Left renal pelvis (tissue), 4 donors: ENCODE measurements around the gene LLGL2. TPM values are rescaled to one million over a fixed set of nuclear protein-coding genes. Genes with fewer than 3 reads are reported as not detected.

ENCODE experiments used
- DNase-seq, 4 donors: peaks; one replicate each; pipeline ENCODE4 v3.0.0-alpha.2; 2013; ENCODE audit warnings: low read depth in 4 of 4, low spot score in 3 of 4
- polyA plus RNA-seq, 4 donors: library from polyadenylated mRNA; unstranded; fragments of 120-200 nt; gene quantifications; one replicate each; pipeline ENCODE4 v1.2.1, GENCODE V29; 2013; ENCODE audit not compliant: insufficient read length in 4 of 4

The LLGL2 gene
- polyA plus RNA-seq, 4 donors: 5.3 to 103 (median 49.8) TPM

- no peak for DNase-seq
These were observed 20.7 kb downstream of the LLGL2 start for GRCh38 chr17:75546181-75546580.

DNA sequence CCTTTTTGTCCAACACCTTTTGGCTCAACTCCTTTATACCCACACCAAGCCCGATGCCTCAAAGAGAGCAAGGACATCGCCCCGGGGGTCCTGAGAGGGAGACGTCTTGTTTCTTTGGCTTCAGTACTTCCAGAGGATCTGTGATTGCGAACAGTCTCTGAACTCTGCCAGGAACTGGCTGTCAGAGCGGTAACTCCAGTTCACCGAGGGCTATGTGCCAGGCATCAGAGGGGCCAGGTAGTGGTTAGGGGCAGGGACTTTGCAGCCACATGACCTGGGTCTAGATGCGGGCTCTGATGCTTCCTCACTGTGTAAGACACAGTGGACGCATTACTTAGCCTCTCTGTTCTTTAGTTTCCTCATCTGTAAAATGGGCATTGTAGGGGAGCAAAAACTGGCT, 21.6 kb downstream of the LLGL2 start:
- no peak for DNase-seq

DNA sequence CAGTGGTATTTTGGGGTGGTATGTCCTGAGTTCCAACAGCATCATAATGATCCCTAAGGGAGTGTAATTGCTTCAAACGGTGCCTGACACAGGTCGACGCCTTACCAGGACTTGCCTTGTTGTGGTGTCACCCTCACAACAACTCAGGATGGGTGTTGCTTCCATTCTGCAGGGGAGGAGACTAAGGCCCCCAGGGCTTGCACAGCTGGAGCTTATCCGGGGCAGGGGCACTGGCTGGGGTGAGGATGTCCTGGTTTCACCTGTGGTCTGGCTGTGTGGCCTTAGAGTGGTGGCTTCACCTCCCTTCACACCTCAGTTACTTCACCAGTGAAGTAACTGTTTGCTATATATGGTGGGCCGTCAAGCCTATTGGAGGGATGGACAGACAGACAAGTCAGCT, 23.3 kb downstream of the LLGL2 start:
- no peak for DNase-seq

- DNase-seq: peak in 1 of 4 donors; percentile 73
These were observed 24.0 kb downstream of the LLGL2 start for GRCh38 chr17:75549246-75550138.

DNA sequence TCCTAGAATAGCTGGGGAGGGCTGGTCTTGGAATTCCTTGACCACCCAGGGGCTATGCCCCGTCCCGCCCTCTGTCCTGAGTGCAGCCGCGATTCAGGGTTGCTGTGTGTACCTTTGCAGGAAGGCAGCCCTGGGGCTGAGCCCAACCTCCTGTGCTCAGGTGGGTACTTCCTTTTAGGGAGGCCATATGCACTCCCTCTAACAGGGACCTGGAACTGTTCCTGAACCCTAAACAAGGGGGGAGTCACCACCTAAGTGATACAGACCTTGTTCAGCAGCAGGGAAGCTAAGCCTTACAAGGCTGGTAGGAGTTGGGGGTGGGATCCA, 24.6 kb downstream of the LLGL2 start:
- DNase-seq: no peak

DNA sequence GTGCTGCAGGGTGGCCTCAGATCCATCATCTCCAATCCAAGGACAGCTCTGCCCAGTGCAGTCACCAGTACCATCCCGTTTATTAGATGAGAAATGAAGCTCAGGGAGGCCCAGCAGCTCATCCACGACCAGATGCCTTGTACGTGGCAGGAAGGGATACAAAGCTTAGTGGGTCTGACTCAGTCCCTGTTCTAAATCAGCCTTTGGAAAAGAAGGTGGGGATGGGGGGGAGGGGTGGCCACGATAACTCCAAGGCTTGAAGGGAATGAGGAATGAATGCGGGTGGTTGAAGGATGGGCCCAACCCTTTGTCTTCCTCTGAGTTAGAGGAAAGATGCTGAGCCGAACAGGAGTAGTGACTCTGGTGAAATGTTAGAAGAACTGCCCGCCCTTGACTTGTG, 25.8 kb downstream of the LLGL2 start:
- DNase-seq: no peak

GRCh38 chr17:75552425-75553294, 27.2 kb downstream of the LLGL2 start:
- DNase-seq: no peak

DNA sequence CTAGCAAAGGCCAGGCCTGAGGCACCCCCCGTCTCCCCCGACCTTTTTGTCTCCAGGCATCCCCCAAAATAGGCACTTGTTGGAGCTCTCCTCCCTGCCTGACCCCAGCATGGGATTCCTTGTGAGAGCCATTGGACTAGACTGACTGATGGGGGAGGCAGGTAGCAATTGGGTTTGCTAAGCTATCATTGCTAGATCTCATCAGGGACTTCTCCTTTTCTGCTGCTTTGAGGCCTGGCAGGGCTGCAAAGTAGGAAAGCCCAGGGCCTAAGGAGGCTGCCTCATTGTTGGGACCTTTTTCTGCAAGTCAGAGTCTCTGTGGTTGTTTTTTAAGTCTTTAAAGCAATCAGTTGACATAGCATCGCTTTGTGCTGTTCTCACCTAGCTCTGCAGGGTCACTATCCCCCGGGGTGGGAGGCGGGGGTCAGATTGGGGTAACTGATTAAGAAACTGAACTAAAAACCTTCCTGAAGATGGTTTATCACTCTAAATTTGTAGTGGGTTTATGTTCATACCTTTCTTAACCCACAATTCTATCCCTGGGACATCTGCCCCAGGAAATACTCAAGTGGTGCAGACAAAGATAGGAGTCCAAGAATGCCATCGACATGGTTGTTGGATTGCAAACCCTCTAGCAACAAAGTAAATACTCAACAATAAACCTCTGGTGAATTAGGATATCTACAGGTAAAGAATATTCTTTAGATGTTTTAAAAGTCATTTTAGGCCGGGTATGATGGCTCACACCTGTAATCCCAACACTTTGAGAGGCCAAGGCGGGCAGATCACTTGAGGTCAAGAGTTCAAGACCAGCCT, 28.0 kb downstream of the LLGL2 start:
- no peak for DNase-seq

- DNase-seq: no peak
These were observed 30.2 kb downstream of the LLGL2 start for GRCh38 chr17:75555679-75556153.

GRCh38 chr17:75557075-75557851, 31.8 kb downstream of the LLGL2 start:
- DNase-seq: peak; percentile 67 to 79 (median 73)

- DNase-seq: no peak
These were observed 32.6 kb downstream of the LLGL2 start for GRCh38 chr17:75557852-75558665.

DNA sequence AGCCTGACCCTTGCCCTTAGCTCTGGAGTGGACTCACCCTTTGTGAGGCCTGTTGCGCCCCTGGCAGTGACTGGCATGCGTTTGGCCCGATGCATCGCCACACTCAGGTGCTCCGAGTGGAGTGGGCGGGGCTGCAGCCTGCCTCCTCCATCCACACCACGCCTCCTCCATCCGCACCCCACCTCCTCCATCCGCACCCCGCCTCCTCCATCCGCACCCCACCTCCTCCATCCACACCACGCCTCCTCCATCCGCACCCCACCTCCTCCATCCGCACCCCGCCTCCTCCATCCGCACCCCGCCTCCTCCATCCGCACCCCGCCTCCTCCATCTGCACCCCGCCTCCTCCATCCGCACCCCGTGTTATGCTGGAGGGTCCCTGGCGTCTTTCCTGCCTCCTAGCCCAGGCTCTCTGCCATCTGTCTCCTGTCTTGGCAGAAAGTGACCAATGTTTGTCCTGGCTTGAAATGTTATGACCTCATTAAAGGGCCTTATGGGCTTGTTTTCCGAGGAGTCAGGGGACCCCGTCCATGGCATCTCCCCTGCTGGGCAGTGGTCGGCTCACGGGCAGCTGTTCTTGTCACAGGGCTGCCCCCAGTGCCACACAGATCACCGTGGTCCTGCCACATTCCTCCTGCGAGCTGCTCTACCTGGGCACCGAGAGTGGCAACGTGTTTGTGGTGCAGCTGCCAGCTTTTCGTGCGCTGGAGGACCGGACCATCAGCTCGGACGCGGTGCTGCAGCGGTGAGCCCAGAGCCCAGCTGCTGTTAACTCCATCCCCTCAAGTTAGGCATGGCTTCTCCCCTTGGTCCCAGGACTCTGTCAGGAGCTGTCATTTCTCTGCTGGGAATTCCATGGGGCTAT, 33.4 kb downstream of the LLGL2 start:
- DNase-seq: no peak

DNA sequence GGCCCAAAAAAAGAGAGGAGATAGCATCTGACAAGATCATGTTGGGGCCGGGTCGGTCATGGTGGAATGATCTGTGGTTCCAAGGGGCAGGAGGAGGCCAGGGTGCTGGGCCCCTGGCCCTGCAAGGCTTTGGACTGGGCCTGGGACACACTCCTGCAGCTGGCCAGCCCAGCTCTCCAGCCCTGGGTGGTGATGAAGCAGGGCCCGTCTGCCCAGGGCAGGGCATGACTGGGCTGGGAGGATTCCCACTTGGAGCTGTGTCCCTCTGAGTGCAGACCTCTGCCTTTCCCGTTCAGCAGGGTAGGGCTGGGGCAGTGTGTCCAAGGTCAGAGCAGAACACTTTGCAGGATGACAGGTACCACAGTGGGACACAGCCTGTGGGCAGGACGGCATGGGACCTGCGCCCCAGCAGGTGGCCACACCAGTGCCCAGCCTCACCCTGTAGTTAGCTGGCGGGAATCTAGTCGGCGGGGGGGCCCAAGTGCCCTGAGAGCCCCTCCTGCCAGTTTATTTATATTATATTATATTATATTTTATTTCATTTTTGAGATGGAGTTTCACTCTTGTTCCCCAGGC, 34.5 kb downstream of the LLGL2 start:
- no peak for DNase-seq

GRCh38 chr17:75561927-75562603, 36.6 kb downstream of the LLGL2 start:
- no peak for DNase-seq

DNA sequence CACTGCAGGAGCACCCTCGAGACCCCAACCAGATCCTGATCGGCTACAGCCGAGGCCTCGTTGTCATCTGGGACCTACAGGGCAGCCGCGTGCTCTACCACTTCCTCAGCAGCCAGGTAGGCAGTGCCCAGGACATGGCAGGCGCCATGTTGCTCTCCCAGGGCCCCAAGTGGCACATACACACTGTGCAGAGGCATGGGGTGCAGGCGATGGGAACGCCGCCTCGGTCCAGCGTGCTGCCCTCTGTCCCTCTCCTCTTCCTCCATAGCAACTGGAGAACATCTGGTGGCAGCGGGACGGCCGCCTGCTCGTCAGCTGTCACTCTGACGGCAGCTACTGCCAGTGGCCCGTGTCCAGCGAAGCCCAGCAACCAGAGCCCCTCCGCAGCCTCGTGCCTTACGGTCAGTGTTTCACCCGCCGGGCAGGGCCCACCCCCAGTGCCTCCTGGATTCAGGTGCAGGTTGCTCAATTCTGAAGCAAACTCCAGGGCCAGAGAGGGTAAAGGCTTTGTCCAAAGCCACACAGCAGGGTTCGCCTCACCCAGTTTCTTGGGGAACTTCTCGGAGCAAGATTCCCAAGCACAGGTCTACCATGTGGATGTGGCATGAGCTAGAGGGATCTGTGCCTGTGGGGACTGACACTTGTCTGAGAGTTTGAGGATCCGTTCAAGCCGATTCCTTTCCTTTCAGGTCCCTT, 37.7 kb downstream of the LLGL2 start:
- no peak for DNase-seq

DNA sequence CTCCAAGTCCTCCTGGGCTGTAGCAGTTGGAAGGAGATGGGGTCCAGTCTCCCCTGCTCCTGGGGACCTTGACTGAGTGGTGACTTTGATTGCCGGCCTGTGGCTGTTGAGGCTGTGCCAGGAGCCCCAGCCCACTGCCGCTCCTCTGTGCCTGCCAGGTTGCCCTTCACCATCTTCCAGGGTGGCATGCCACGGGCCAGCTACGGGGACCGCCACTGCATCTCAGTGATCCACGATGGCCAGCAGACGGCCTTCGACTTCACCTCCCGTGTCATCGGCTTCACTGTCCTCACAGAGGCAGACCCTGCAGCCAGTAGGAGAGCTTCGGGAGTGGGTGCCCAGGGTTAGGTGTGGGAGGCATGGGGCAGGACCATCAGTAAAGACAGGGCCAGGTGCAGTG, 38.7 kb downstream of the LLGL2 start:
- DNase-seq: no peak

- no peak for DNase-seq
These were observed 39.6 kb downstream of the LLGL2 start for GRCh38 chr17:75565066-75565465.
